NCI-H128 (cell line): Measurements from ENCODE around the gene SPOCD1.

Experiments
- DNase-seq: peaks from one replicate; lab custom pipeline; 2025; ENCODE audit not compliant: unreplicated experiment; lab: John Stamatoyannopoulos, UW

SPOCD1 gene

DNA sequence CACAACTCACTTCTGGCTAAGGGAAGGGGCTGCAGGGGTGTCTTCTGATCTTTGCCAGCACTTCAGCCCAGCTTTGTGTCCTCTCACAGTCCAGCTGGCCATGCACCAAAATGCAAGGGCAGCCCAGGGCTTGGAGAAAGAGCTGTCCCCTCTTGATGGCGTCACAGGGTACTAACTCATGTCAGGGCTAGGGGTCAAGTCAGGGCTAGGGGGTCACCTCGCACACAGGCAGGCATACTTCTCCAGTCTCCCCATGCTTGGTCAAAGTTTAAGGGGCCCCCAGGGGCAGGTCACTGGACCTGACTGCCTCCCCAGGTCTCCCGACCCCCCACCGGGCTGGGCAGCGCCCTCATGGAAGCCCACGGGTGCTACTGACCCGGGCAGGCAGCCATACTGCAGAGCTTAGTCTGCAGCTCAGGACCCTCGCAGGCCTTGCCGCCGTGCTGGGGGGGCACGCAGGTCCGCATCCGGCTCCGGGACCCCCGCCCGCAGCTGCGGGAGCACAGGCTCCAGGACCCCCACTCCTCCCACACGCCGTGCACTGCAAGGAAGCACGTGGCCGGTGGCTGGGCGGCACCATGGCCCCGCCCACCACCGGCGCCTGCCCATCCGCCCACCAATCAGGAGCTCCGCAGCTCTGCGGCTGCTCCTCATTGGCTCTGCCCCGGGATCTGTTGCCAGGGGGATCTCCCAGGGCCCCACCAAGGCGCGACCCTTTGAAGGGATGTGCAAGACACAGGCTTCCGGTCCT lies 73.2 kb downstream of the SPOCD1 start:
- no peak for DNase-seq
